Measurements from ENCODE around the gene TMEM132C.

DNA sequence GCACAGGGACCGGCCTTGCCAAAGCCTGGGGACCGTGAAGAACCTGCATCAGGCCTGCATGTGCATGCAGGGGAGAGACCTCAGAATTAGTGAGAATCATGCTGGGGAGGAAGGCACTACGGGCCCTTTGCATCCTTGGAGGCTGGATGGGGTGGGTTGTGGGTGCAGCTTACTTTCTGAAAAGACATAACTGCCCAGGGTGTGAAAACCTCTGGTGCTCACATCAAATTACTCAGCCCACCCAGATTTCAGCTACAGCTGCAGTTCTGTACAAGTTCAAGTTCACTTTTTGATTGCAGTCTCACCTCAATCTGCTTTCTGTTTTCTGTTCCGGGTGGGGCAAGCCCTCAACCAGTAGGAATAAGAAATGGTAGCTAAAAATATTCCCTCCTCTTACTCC lies 426.1 kb downstream of the TMEM132C start:
- no peak for TF ChIP-seq FOXM1 (IDR thresholded peaks at IDR 0.05; ENCODE audit: borderline replicate concordance)
- TF ChIP-seq ZNF384 (IDR thresholded peaks at IDR 0.05), result no peak
- no peak for TF ChIP-seq BHLHE40 (IDR thresholded peaks at IDR 0.05; ENCODE audit: borderline replicate concordance)
- no peak for TF ChIP-seq FOXK2 (IDR thresholded peaks at IDR 0.05)
- no peak for TF ChIP-seq TARDBP (IDR thresholded peaks at IDR 0.05)
- no peak for TF ChIP-seq ARNT (IDR thresholded peaks at IDR 0.05)
- TF ChIP-seq SP1 (IDR thresholded peaks at IDR 0.05), result no peak
- no peak for TF ChIP-seq SUZ12 (IDR thresholded peaks at IDR 0.05)
- TF ChIP-seq, protein P1, sequence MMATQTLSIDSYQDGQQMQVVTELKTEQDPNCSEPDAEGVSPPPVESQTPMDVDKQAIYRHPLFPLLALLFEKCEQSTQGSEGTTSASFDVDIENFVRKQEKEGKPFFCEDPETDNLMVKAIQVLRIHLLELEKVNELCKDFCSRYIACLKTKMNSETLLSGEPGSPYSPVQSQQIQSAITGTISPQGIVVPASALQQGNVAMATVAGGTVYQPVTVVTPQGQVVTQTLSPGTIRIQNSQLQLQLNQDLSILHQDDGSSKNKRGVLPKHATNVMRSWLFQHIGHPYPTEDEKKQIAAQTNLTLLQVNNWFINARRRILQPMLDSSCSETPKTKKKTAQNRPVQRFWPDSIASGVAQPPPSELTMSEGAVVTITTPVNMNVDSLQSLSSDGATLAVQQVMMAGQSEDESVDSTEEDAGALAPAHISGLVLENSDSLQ (IDR thresholded peaks at IDR 0.05), result no peak
- TF ChIP-seq ELF4 (IDR thresholded peaks at IDR 0.05), result no peak
- TF ChIP-seq NFRKB (IDR thresholded peaks at IDR 0.05), result no peak
- no peak for TF ChIP-seq FOXA1 (IDR thresholded peaks at IDR 0.05)
- no peak for TF ChIP-seq L3MBTL2 (conservative IDR thresholded peaks at IDR 0.05)
